Peyer's patch (tissue), 4 donors: ENCODE data around the gene INSRR. TPM values are rescaled to one million over a fixed set of nuclear protein-coding genes. Genes with fewer than 3 reads are reported as not detected.

ENCODE experiments used
- DNase-seq, 3 donors: peaks; one replicate each; pipeline ENCODE4 v3.0.0-alpha.2; 2017 to 2019
- H3K27ac ChIP-seq, 4 donors: fragments of 200-600 bp; sonication (generic); one replicate each; pipeline ENCODE4 v1.5.1; 2016 to 2019
- H3K27me3 ChIP-seq, 2 donors: fragments of 200-600 bp; sonication (generic); one replicate each; pipeline ENCODE4 v1.5.1; 2019
- H3K36me3 ChIP-seq, 3 donors: fragments of 200-600 bp; sonication (generic); one replicate each; pipeline ENCODE4 v1.5.1; 2016 to 2019
- H3K4me1 ChIP-seq, 4 donors: fragments of 200-600 bp; sonication (generic); one replicate each; pipeline ENCODE4 v1.5.1; 2016 to 2019
- H3K4me3 ChIP-seq, 4 donors: fragments of 200-600 bp; sonication (generic); 1 replicate in 3 of 4; 2 replicates in 1 of 4; pipeline ENCODE4 v1.5.1; 2016 to 2019; ENCODE audit warnings: mild to moderate bottlenecking in 1 of 4
- H3K9me3 ChIP-seq, 4 donors: fragments of 200-600 bp; sonication (generic); one replicate each; pipeline ENCODE4 v1.5.1; 2016 to 2019; ENCODE audit warnings: mild to moderate bottlenecking in 1 of 4
- POLR2A ChIP-seq, 2 donors: fragments of 450-650 bp; IDR thresholded peaks; one replicate each; pipeline ENCODE4 v1.5.1; 2017; ENCODE audit warnings: antibody characterized with exemption in 2 of 2, mild to moderate bottlenecking in 2 of 2, moderate library complexity in 2 of 2
- total RNA-seq, 4 donors: library from RNA; depleted of rRNA; stranded (reverse); fragments of >200 nt; gene quantifications; one replicate each; pipeline ENCODE4 v1.1.0, GENCODE V29; 2016
- TF ChIP-seq, protein P1 (sequence below), 6 experiments: fragments of 450-650 bp in 4 of 6; fragments of 200-600 bp in 2 of 6; sonication (generic) in 1 of 6; IDR thresholded peaks; one replicate each; pipeline ENCODE4 v1.5.1; 2017 to 2019; ENCODE audit warnings: antibody characterized with exemption in 6 of 6, mild to moderate bottlenecking in 3 of 6, moderate library complexity in 1 of 6

INSRR gene
- total RNA-seq, 4 donors from 2014 or later: not detected

DNA sequence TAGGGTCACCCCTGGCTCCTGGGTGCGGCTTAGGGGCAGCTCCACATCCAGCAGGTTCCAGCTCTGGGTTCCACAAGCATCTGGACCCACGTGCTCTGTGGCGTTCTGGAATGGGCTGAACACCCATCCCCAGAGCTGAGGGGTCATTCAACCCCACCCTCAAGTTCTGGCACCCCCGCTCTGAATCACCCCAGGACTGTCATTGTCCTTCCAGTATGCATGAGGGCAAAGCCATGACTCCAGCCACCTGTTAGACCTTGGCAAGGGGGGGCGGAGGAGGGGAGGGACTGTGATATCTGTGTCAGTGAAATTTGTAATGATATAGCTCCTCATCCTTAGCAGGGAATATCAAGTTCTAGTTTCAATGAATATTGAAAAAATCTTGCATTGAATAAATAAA lies 12.3 kb downstream of the INSRR start:
- Histone ChIP-seq H3K36me3 (no peaks in the 10 kb centered on the region), H3K4me1 (peaks cover 0 to 11% (median 1%) of the 10 kb centered on the region in 4 donors), H3K27me3 (peaks cover 0 to 14% of the 10 kb centered on the region in 2 donors), H3K9me3 (no peaks in the 10 kb centered on the region), H3K4me3 (no peak overlapping the region), H3K27ac (no peak overlapping the region)
- TF ChIP-seq, protein P1, sequence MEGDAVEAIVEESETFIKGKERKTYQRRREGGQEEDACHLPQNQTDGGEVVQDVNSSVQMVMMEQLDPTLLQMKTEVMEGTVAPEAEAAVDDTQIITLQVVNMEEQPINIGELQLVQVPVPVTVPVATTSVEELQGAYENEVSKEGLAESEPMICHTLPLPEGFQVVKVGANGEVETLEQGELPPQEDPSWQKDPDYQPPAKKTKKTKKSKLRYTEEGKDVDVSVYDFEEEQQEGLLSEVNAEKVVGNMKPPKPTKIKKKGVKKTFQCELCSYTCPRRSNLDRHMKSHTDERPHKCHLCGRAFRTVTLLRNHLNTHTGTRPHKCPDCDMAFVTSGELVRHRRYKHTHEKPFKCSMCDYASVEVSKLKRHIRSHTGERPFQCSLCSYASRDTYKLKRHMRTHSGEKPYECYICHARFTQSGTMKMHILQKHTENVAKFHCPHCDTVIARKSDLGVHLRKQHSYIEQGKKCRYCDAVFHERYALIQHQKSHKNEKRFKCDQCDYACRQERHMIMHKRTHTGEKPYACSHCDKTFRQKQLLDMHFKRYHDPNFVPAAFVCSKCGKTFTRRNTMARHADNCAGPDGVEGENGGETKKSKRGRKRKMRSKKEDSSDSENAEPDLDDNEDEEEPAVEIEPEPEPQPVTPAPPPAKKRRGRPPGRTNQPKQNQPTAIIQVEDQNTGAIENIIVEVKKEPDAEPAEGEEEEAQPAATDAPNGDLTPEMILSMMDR (IDR thresholded peaks at IDR 0.05): no peak
- no peak for TF ChIP-seq POLR2A (IDR thresholded peaks at IDR 0.05)
- DNase-seq: no peak

DNA sequence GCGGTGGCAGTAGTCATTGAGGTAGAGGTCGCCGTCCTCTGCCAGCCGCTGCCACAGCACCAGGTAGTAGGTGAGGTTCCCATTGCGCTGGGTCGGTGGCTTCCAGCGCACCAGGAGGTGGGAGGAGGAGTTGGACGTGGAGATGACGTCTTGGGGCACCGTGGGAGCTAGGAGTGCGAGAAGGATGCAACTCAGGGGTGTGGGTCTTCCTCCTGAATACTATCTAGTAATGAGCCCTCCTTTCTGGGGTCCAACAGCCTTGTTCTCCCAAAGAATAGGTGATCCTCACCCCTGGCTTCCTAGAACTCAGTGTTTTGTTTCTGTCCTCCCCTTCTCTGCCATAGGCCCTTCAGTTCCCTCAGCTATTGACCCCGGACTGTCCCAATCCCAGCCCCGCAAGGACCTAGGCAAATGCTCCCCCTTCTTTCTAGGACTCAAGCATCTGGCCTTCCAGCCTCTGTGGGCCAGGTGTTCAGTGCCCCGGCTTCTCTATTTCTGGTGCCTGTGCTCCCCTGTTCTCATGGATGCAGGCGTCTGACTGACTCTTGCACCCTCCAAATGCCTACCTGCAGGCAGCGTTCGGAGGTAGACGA lies 12.9 kb downstream of the INSRR start:
- Histone ChIP-seq H3K27ac (no peak overlapping the region), H3K36me3 (no peaks in the 10 kb centered on the region), H3K4me1 (peaks cover 0 to 11% (median 1%) of the 10 kb centered on the region in 4 donors), H3K27me3 (peaks cover 0 to 14% of the 10 kb centered on the region in 2 donors), H3K4me3 (no peak overlapping the region), H3K9me3 (no peaks in the 10 kb centered on the region)
- no peak for DNase-seq
- no peak for TF ChIP-seq POLR2A (IDR thresholded peaks at IDR 0.05)
- TF ChIP-seq, protein P1 (IDR thresholded peaks at IDR 0.05): no peak

DNA sequence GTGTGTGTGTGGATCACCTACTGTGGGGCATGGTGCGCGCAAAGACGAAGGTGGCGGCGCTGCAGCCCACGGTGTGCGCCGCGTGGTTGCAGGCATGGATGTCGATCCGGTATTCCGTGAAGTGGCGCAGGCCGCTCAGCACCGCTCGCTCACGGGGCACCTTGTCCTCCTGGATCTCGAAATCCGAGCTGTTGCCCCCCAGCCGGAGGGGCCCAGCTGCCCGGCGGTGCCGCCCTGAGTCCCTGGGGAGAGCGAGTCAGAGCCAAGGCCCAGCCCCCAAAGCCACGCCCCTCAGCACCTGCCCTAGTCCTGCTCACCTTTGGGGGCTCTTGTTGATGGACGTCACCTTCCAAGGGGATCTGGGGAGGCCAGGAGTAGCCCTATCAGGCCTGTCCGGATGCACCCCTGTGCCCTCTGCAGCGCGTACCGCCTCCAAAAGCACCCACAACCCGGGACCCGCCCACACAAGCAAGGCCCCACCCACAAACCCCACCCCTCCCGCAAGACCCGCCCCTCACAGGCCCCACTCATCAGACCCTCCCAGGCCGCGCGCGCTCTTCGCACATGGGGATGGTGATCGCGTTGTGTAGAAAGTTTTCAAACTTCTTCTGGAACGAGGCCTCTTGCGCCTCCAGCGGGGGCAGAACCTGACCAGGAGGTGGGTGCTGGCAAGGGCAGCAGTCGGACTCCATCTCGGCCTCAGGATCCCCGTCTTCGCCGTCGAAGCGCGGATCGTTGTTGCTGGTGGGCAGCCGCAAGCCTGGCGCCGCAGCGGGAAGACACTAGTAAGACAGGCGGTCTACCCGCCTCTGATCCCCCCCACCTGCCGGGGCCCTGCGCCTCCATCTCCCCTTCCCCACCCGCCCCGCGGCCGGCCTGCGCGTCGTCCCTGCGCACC lies 13.6 kb downstream of the INSRR start:
- Histone ChIP-seq H3K36me3 (no peaks in the 10 kb centered on the region), H3K9me3 (no peaks in the 10 kb centered on the region), H3K4me3 (no peak overlapping the region), H3K27me3 (peaks cover 0 to 14% of the 10 kb centered on the region in 2 donors), H3K4me1 (peaks cover 0 to 11% (median 1%) of the 10 kb centered on the region in 4 donors), H3K27ac (no peak overlapping the region)
- no peak for DNase-seq
- TF ChIP-seq, protein P1 (IDR thresholded peaks at IDR 0.05): no peak
- TF ChIP-seq POLR2A (IDR thresholded peaks at IDR 0.05): no peak

DNA sequence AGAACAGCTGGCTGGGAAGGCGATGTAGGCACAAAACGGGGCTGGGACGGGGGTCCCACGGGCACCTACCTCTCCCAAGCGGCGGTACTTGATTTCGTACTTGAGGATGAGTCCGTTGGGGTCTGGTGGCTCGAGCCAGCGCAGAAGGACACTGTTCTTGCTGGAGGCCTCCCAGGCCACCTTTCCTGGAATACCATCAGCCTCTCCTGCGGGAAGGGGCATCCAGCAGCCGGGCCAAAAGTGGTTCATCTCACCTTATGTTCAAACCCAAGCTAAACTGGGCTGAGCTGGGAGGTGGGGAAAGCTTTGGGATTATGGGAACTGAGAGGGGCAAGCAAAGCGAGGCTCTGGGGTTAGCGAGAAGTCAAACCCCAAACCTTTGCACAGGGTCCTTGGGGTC lies 14.3 kb downstream of the INSRR start:
- Histone ChIP-seq H3K27ac (no peak overlapping the region), H3K27me3 (peaks cover 0 to 14% of the 10 kb centered on the region in 2 donors), H3K36me3 (no peaks in the 10 kb centered on the region), H3K4me3 (no peak overlapping the region), H3K4me1 (peaks cover 0 to 11% (median 1%) of the 10 kb centered on the region in 4 donors), H3K9me3 (no peaks in the 10 kb centered on the region)
- TF ChIP-seq POLR2A (IDR thresholded peaks at IDR 0.05): no peak
- TF ChIP-seq, protein P1 (IDR thresholded peaks at IDR 0.05): no peak
- no peak for DNase-seq

DNA sequence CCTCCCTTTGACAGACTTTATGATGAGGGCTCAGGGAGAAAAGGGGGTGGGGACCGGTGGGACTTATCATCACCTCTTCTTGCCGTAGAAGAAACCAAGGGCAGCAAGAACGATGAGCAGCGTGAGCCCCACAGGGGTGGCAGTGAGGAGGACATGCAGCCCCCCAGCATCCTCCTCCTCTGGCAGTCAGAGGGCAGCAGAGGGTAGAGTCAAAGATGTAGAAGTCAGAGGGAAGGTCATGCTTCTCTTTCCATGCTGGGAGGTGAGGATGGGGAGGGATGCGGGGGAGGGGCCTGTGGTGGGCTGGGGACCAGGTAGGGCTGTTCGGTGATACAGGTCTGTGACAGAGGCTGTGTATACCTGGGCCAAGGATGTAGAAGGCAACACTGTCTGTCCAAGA lies 14.8 kb downstream of the INSRR start:
- DNase-seq: no peak
- H3K4me3 ChIP-seq: no peak overlapping the region
- TF ChIP-seq, protein P1 (IDR thresholded peaks at IDR 0.05): no peak
- no peak for TF ChIP-seq POLR2A (IDR thresholded peaks at IDR 0.05)
- no peak overlapping the region for H3K27ac ChIP-seq
- H3K9me3 ChIP-seq: no peaks in the 10 kb centered on the region
- peaks cover 0 to 14% of the 10 kb centered on the region in 2 donors for H3K27me3 ChIP-seq
- H3K36me3 ChIP-seq: no peaks in the 10 kb centered on the region
- peaks cover 0 to 11% (median 1%) of the 10 kb centered on the region in 4 donors for H3K4me1 ChIP-seq
